ENCODE data around the gene PIM3. TPM values are rescaled to one million over a fixed set of nuclear protein-coding genes. Genes with fewer than 3 reads are reported as not detected.

The PIM3 gene
- total RNA-seq, 1 experiment from 2014 or later = 58.2 TPM

DNA sequence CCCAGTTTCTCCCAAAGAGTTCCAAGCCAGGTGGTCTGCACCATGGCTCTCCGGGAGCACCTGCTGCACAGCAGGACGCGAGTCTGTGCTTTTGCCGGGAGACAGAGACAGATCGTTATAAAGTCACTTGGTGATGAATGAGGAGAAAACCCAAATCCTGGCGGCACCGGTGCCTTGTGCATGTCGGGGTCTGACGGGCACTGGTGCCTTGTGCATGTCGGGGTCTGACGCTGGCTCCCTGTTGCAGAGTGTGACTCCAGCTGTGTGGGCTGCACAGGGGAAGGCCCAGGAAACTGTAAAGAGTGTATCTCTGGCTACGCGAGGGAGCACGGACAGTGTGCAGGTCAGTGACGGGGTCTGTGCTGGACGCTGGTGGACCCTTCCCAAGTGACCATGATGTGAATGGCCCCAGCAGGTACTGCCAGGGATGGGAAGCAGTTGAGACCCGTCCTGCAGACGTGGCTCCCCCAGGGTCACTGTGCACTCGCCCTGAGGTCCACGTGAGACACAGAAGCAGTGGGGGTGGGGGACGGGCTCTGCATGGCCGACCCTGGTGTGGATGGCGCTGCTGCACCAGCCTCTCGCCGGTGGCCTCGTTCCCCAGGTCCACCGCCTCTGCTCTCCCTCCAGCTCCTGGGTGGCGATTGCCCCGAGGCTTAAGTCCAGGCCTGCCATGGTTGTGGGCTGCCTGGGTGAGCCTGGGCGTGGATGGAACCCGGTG is 36.3 kb upstream of the PIM3 start:
- intact Hi-C loops (cut with micrococcal nuclease; ENCODE audit: unreplicated experiment) (no loop called here), in situ Hi-C loops (cut with HindIII; ENCODE audit: low pct_unique_long_range_greater_than_20kb, low sequenced_read_pairs) (no loop called here)
- BruUV-seq (replicated peaks) = no TSS peak
- TF ChIP-seq, protein P1, sequence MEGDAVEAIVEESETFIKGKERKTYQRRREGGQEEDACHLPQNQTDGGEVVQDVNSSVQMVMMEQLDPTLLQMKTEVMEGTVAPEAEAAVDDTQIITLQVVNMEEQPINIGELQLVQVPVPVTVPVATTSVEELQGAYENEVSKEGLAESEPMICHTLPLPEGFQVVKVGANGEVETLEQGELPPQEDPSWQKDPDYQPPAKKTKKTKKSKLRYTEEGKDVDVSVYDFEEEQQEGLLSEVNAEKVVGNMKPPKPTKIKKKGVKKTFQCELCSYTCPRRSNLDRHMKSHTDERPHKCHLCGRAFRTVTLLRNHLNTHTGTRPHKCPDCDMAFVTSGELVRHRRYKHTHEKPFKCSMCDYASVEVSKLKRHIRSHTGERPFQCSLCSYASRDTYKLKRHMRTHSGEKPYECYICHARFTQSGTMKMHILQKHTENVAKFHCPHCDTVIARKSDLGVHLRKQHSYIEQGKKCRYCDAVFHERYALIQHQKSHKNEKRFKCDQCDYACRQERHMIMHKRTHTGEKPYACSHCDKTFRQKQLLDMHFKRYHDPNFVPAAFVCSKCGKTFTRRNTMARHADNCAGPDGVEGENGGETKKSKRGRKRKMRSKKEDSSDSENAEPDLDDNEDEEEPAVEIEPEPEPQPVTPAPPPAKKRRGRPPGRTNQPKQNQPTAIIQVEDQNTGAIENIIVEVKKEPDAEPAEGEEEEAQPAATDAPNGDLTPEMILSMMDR (IDR thresholded peaks at IDR 0.05) = no peak
- no peak for TF ChIP-seq TCF7L2 (IDR thresholded peaks at IDR 0.05; ENCODE audit: low read depth, low read length)
- TF ChIP-seq, protein P2, sequence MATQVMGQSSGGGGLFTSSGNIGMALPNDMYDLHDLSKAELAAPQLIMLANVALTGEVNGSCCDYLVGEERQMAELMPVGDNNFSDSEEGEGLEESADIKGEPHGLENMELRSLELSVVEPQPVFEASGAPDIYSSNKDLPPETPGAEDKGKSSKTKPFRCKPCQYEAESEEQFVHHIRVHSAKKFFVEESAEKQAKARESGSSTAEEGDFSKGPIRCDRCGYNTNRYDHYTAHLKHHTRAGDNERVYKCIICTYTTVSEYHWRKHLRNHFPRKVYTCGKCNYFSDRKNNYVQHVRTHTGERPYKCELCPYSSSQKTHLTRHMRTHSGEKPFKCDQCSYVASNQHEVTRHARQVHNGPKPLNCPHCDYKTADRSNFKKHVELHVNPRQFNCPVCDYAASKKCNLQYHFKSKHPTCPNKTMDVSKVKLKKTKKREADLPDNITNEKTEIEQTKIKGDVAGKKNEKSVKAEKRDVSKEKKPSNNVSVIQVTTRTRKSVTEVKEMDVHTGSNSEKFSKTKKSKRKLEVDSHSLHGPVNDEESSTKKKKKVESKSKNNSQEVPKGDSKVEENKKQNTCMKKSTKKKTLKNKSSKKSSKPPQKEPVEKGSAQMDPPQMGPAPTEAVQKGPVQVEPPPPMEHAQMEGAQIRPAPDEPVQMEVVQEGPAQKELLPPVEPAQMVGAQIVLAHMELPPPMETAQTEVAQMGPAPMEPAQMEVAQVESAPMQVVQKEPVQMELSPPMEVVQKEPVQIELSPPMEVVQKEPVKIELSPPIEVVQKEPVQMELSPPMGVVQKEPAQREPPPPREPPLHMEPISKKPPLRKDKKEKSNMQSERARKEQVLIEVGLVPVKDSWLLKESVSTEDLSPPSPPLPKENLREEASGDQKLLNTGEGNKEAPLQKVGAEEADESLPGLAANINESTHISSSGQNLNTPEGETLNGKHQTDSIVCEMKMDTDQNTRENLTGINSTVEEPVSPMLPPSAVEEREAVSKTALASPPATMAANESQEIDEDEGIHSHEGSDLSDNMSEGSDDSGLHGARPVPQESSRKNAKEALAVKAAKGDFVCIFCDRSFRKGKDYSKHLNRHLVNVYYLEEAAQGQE (IDR thresholded peaks at IDR 0.05; ENCODE audit: insufficient read depth in 1 of 2, low read depth in 2 of 2, low read length in 1 of 2) = no peak
- ATAC-seq = no peak
- H3K4me3 ChIP-seq (ENCODE audit: low read depth in 2 of 2, low read length in 2 of 2) = no peak overlapping the region
- no peaks in the 10 kb centered on the region for H3K9me3 ChIP-seq (ENCODE audit: control insufficient read depth, insufficient read depth, low read depth, low read length)
- no peaks in the 10 kb centered on the region for H3K27me3 ChIP-seq (ENCODE audit: control insufficient read depth, insufficient read depth, low read length)
- H3K27ac ChIP-seq (ENCODE audit: low read length) = no peak overlapping the region
- no peak for DNase-seq (ENCODE audit: low read depth, low spot score)
- H3K4me1 ChIP-seq (ENCODE audit: control insufficient read depth, insufficient read depth, low read length) = peaks cover 2% of the 10 kb centered on the region; the same call in 1 of the 2 replicates
- CTCF ChIA-PET = no interaction called here
- POLR2A ChIA-PET = no interaction called here
- no peaks in the 10 kb centered on the region for H3K36me3 ChIP-seq (ENCODE audit: control insufficient read depth, insufficient read depth, low read length)

DNA sequence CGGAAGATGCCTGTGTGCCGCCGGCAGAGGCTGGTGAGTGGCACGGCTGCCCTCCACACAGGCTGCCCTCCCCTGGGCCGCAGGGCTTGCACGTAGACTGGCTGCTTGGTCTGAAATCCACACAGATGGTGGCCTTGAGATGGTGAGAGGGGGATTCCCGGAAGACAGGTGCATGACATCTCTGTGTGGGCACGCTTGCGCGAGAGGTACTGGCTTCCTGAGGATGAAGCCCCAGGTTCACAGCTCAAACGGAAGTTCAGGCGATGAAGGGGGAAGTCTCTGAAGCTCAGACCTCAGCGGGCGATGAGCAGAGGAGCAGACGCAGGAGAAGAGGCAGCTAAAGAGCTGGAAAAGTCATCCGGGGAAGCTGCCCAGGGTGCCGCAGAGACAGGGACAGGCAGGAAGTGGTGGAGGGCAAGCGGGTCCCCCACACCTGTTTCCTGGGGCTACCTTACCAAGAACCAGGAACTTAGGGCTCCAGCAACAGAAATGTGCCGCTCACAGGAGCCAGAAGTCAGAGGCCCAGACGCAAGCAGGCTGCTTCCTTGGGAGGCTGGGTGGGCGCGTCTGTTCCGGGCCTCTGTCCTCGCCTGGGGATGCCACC is 34.9 kb upstream of the PIM3 start:
- in situ Hi-C loops (cut with HindIII; ENCODE audit: low pct_unique_long_range_greater_than_20kb, low sequenced_read_pairs) (no loop called here), intact Hi-C loops (cut with micrococcal nuclease; ENCODE audit: unreplicated experiment) (loop anchor here (5.0 kb wide), 1 partner anchor 102 kb away; no protein-coding TSS in a partner anchor)
- DNase-seq (ENCODE audit: low read depth, low spot score) (no peak), ATAC-seq (no peak)
- Histone ChIP-seq H3K9me3 (ENCODE audit: control insufficient read depth, insufficient read depth, low read depth, low read length) (no peaks in the 10 kb centered on the region), H3K36me3 (ENCODE audit: control insufficient read depth, insufficient read depth, low read length) (no peaks in the 10 kb centered on the region), H3K27ac (ENCODE audit: low read length) (no peak overlapping the region), H3K4me3 (ENCODE audit: low read depth in 2 of 2, low read length in 2 of 2) (no peak overlapping the region), H3K27me3 (ENCODE audit: control insufficient read depth, insufficient read depth, low read length) (no peaks in the 10 kb centered on the region), H3K4me1 (ENCODE audit: control insufficient read depth, insufficient read depth, low read length) (peaks cover 4% of the 10 kb centered on the region; the same call in 1 of the 2 replicates)
- BruUV-seq (replicated peaks) = TSS peak; percentile 57
- POLR2A ChIA-PET = interaction anchor here (0.6 kb wide), 1 partner anchor 65 kb away, joined by 8 read pairs; no protein-coding TSS in a partner anchor
- CTCF ChIA-PET = no interaction called here
- TF ChIP-seq POLR2AphosphoS5 (IDR thresholded peaks at IDR 0.05; ENCODE audit: low read depth, low read length) = no peak
- TF ChIP-seq TCF7L2 (IDR thresholded peaks at IDR 0.05; ENCODE audit: low read depth, low read length) = no peak
- no peak for TF ChIP-seq SIN3A (IDR thresholded peaks at IDR 0.05; ENCODE audit: borderline replicate concordance, insufficient read depth, low read depth, low read length)
- TF ChIP-seq, protein P1 (IDR thresholded peaks at IDR 0.05) = no peak
- TF ChIP-seq, protein P2 (IDR thresholded peaks at IDR 0.05; ENCODE audit: insufficient read depth in 1 of 2, low read depth in 2 of 2, low read length in 1 of 2) = no peak
